Thyroid gland (tissue), 4 donors: ENCODE results near the gene TMEM117. TPM values are rescaled to one million over a fixed set of nuclear protein-coding genes. Genes with fewer than 3 reads are reported as not detected.

Experiments
- DNase-seq, 2 donors: peaks; one replicate each; pipeline ENCODE4 v3.0.0-alpha.2; 2019
- H3K27ac ChIP-seq, 3 donors: fragments of 200-600 bp; sonication (generic); 1 replicate in 2 of 3; 2 replicates in 1 of 3; pipeline ENCODE4 v1.5.1; 2016 to 2019; ENCODE audit warnings: mild to moderate bottlenecking in 1 of 3, moderate library complexity in 1 of 3
- H3K27me3 ChIP-seq: fragments of 200-600 bp; sonication (generic); one replicate; pipeline ENCODE4 v1.5.1; 2019
- H3K36me3 ChIP-seq, 2 donors: fragments of 200-600 bp; sonication (generic); one replicate each; pipeline ENCODE4 v1.5.1; 2016 to 2019
- H3K4me1 ChIP-seq, 2 donors: fragments of 200-600 bp; sonication (generic); one replicate each; pipeline ENCODE4 v1.5.1; 2017 to 2019
- H3K4me3 ChIP-seq, 3 donors: fragments of 200-600 bp; sonication (generic); replicated peaks in 1 of 3; 1 replicate in 2 of 3; 2 replicates in 1 of 3; pipeline ENCODE4 v1.5.1; 2016; ENCODE audit warnings: mild to moderate bottlenecking in 1 of 3
- H3K9me3 ChIP-seq: fragments of 200-600 bp; sonication (generic); one replicate; pipeline ENCODE4 v1.5.1; 2017
- CTCF ChIP-seq, 6 experiments: fragments of 200-600 bp in 3 of 6; fragments of 450-650 bp in 3 of 6; sonication (generic) in 3 of 6; IDR thresholded peaks; one replicate each; pipeline ENCODE4 v1.5.1; 2016 to 2019; ENCODE audit warnings: antibody characterized with exemption in 6 of 6, mild to moderate bottlenecking in 2 of 6, inconsistent platforms in 1 of 6, moderate library complexity in 1 of 6
- POLR2A ChIP-seq, 2 donors: fragments of 450-650 bp; IDR thresholded peaks; one replicate each; pipeline ENCODE4 v1.6.1; 2017; ENCODE audit warnings: antibody characterized with exemption in 2 of 2, mild to moderate bottlenecking in 2 of 2, moderate library complexity in 1 of 2
- WGBS, 2 donors: methylation state at CpG; one replicate each; pipeline ENCODE4 v1.1.5; 2017; 5-methylcytosine and 5-hydroxymethylcytosine counted together
- intact Hi-C: fragments of 100-400 bp; cut with DNase I; formaldehyde crosslinking; loops from one replicate; pipeline ENCODE4 v1.15.1; 2023
- total RNA-seq, 4 donors: library from RNA; depleted of rRNA; stranded (reverse); fragments of >200 nt; gene quantifications; one replicate each; pipeline ENCODE4 v1.2.3, GENCODE V29; 2016

Gene TMEM117
- total RNA-seq, 4 donors from 2014 or later, result 18.9 to 32.4 (median 24.7) TPM

- Histone ChIP-seq H3K4me3 (no peak overlapping the region), H3K27me3 (no peaks in the 10 kb centered on the region), H3K9me3 (no peaks in the 10 kb centered on the region), H3K4me1 (no peaks in the 10 kb centered on the region), H3K27ac (no peak overlapping the region), H3K36me3 (no peaks in the 10 kb centered on the region)
- TF ChIP-seq POLR2A (IDR thresholded peaks at IDR 0.05) (no peak), CTCF (IDR thresholded peaks at IDR 0.05) (no peak)
- WGBS, 2 donors, result 90 to 97% methylated on average over 1 of the region's 1 CpG
- DNase-seq, result no peak
- intact Hi-C loops, result no loop called here
These were observed 586.7 kb downstream of the TMEM117 start for GRCh38 chr12:44422559-44422958.

GRCh38 chr12:44428825-44429224 is 592.9 kb downstream of the TMEM117 start:
- intact Hi-C loops, result no loop called here
- Histone ChIP-seq H3K9me3 (no peaks in the 10 kb centered on the region), H3K27me3 (no peaks in the 10 kb centered on the region), H3K4me3 (no peak overlapping the region), H3K36me3 (no peaks in the 10 kb centered on the region), H3K27ac (no peak overlapping the region), H3K4me1 (no peaks in the 10 kb centered on the region)
- WGBS, 2 donors, result 38 to 51% methylated on average over 2 of the region's 2 CpGs
- TF ChIP-seq POLR2A (IDR thresholded peaks at IDR 0.05) (no peak), CTCF (IDR thresholded peaks at IDR 0.05) (no peak)
- DNase-seq, result no peak

GRCh38 chr12:44431647-44432343 is 595.9 kb downstream of the TMEM117 start:
- no peak for TF ChIP-seq POLR2A (IDR thresholded peaks at IDR 0.05)
- no peak for TF ChIP-seq CTCF (IDR thresholded peaks at IDR 0.05)
- 75 to 86% methylated on average over 10 of the region's 10 CpGs for whole genome bisulfite sequencing, 2 donors
- Histone ChIP-seq H3K4me1 (no peaks in the 10 kb centered on the region), H3K36me3 (no peaks in the 10 kb centered on the region), H3K4me3 (no peak overlapping the region), H3K9me3 (no peaks in the 10 kb centered on the region), H3K27ac (no peak overlapping the region), H3K27me3 (no peaks in the 10 kb centered on the region)
- DNase-seq, result no peak
- intact Hi-C loops, result no loop called here

GRCh38 chr12:44433659-44434058 is 597.8 kb downstream of the TMEM117 start:
- H3K9me3 ChIP-seq, result no peaks in the 10 kb centered on the region
- intact Hi-C loops, result no loop called here
- WGBS, 2 donors, result 68 to 72% methylated on average over 1 of the region's 1 CpG
- no peaks in the 10 kb centered on the region for H3K27me3 ChIP-seq
- TF ChIP-seq POLR2A (IDR thresholded peaks at IDR 0.05) (no peak), CTCF (IDR thresholded peaks at IDR 0.05) (no peak)
- DNase-seq, result no peak
- H3K27ac ChIP-seq, result no peak overlapping the region
- no peak overlapping the region for H3K4me3 ChIP-seq
- H3K36me3 ChIP-seq, result no peaks in the 10 kb centered on the region
- H3K4me1 ChIP-seq, result no peaks in the 10 kb centered on the region

- DNase-seq, result no peak
- intact Hi-C loops, result no loop called here
- Histone ChIP-seq H3K4me1 (no peaks in the 10 kb centered on the region), H3K27ac (no peak overlapping the region), H3K36me3 (no peaks in the 10 kb centered on the region), H3K9me3 (no peaks in the 10 kb centered on the region), H3K27me3 (no peaks in the 10 kb centered on the region), H3K4me3 (no peak overlapping the region)
- 87 to 89% methylated on average over 5 of the region's 5 CpGs for WGBS, 2 donors
- TF ChIP-seq CTCF (IDR thresholded peaks at IDR 0.05) (no peak), POLR2A (IDR thresholded peaks at IDR 0.05) (no peak)
These were observed 600.9 kb downstream of the TMEM117 start for GRCh38 chr12:44436756-44437155.

Other genes starting within 250 kb of the TMEM117 start
- 10 to 100 TPM; 12.1 to 23.0 (median 17.3) TPM for gene PUS7L, start 77.3 kb upstream of the TMEM117 start, total RNA-seq
- 10 to 100 TPM; 36.1 to 56.2 (median 45.4) TPM for gene IRAK4, start 77.1 kb upstream of the TMEM117 start, total RNA-seq
- gene TWF1, start 29.8 kb upstream of the TMEM117 start, total RNA-seq, result 100 to 1,000 TPM; 115 to 181 (median 144) TPM